Right lobe of liver (tissue), 6 donors: ENCODE results near the gene NR6A1. TPM values are rescaled to one million over a fixed set of nuclear protein-coding genes. Genes with fewer than 3 reads are reported as not detected.

Source experiments
- ATAC-seq, 4 donors: fragments of 200-7000 bp; cut with Tn5 transposase; one replicate each; pipeline ENCODE4 v1.9.1; 2020; ENCODE audit warnings: mild to moderate bottlenecking in 4 of 4, moderate library complexity in 4 of 4
- DNase-seq, 3 donors: peaks; one replicate each; pipeline ENCODE4 v3.0.0-alpha.2; 2020
- H3K27ac ChIP-seq, 3 donors: fragments of 200-600 bp; one replicate each; pipeline ENCODE4 v1.8.0; 2022
- H3K27me3 ChIP-seq, 2 donors: fragments of 200-600 bp; one replicate each; pipeline ENCODE4 v1.8.0; 2022
- H3K36me3 ChIP-seq, 4 donors: fragments of 200-600 bp; sonication (generic) in 1 of 4; one replicate each; pipeline versions ENCODE4 v1.5.1 to v1.8.0; 2017 to 2022; ENCODE audit warnings: control low read depth in 1 of 4
- H3K4me1 ChIP-seq, 4 donors: fragments of 200-600 bp; sonication (generic) in 1 of 4; one replicate each; pipeline versions ENCODE4 v1.5.1 to v1.8.0; 2017 to 2022; ENCODE audit warnings: control low read depth in 1 of 4
- H3K4me3 ChIP-seq, 3 donors: fragments of 200-600 bp; one replicate each; pipeline ENCODE4 v1.8.0; 2022
- H3K9me3 ChIP-seq, 4 donors: fragments of 200-600 bp; sonication (generic) in 1 of 4; one replicate each; pipeline versions ENCODE4 v1.5.1 to v1.8.0; 2017 to 2022; ENCODE audit warnings: control low read depth in 1 of 4
- CTCF ChIP-seq, 4 donors: fragments of 200-600 bp in 3 of 4; fragments of 450-650 bp in 1 of 4; IDR thresholded peaks; one replicate each; pipeline versions ENCODE4 v1.5.1 to v1.8.0; 2016 to 2022; ENCODE audit warnings: antibody characterized with exemption in 4 of 4, mild to moderate bottlenecking in 2 of 4
- POLR2A ChIP-seq: fragments of 450-650 bp; IDR thresholded peaks from one replicate; pipeline ENCODE4 v1.6.1; 2017; ENCODE audit warnings: antibody characterized with exemption, mild to moderate bottlenecking
- WGBS: methylation state at CpG from one replicate; pipeline ENCODE4 v1.1.6; 2018; ENCODE audit warnings: low coverage, low lambda C conversion rate; ENCODE audit not compliant: insufficient coverage; ENCODE audit errors: missing lambda C conversion rate; 5-methylcytosine and 5-hydroxymethylcytosine counted together
- intact Hi-C, 2 donors: fragments of 100-400 bp; cut with DNase I; formaldehyde crosslinking; loops; one replicate each; pipeline versions ENCODE4 v1.11.2 to v1.14.1; 2022
- total RNA-seq, 6 experiments: library from RNA; depleted of rRNA in 2 of 6; stranded (reverse); fragments of >200 nt in 2 of 6; fragmentation: NEBNext Ultra II Directional in 3 of 6; extraction: Animal tissue kit (Norgen Biotek cat#: 25700) in 3 of 6; gene quantifications; one replicate each; pipeline versions ENCODE4 v1.1.0 to v1.2.4, GENCODE V29; 2016 to 2023
- donor health status: DM: no; HTN: yes; CAD: no.
- donor health status: DM: no; HTN: no; CAD: no.
- donor health status: DM: no; HTN: no; CAD: no.
- donor health status: DM: no; HTN: yes; CAD: no.
- donor health status: DM: no; HTN: yes; CAD: no.

Gene NR6A1
- total RNA-seq, 6 experiments from 2014 or later: 1.3 to 3.6 (median 1.9) TPM

- Histone ChIP-seq H3K9me3 (no peaks in the 10 kb centered on the region), H3K4me3 (no peak overlapping the region), H3K36me3 (no peaks in the 10 kb centered on the region), H3K27ac (no peak overlapping the region), H3K4me1 (no peaks in the 10 kb centered on the region), H3K27me3 (no peaks in the 10 kb centered on the region)
- no peak for DNase-seq
- intact Hi-C loops: no loop called here
- no peak for TF ChIP-seq POLR2A
- TF ChIP-seq CTCF (IDR thresholded peaks at IDR 0.05): no peak
- ATAC-seq: no peak
- 84% methylated on average over 9 of the region's 10 CpGs for WGBS
Measured at GRCh38 chr9:124574534-124575375, 196.4 kb downstream of the NR6A1 start.

- no peak for DNase-seq
- Histone ChIP-seq H3K9me3 (no peaks in the 10 kb centered on the region), H3K27ac (no peak overlapping the region), H3K4me1 (peaks cover 0 to 3% (median 0%) of the 10 kb centered on the region in 4 donors), H3K27me3 (no peaks in the 10 kb centered on the region), H3K36me3 (no peaks in the 10 kb centered on the region), H3K4me3 (no peak overlapping the region)
- intact Hi-C loops: no loop called here
- TF ChIP-seq POLR2A (no peak), CTCF (IDR thresholded peaks at IDR 0.05) (no peak)
- ATAC-seq: peak in 2 of 4 donors; percentile 20 to 55
- WGBS: 79% methylated on average over 3 of the region's 4 CpGs
Measured at GRCh38 chr9:124570942-124571666, 200.0 kb downstream of the NR6A1 start.

GRCh38 chr9:124569942-124570341 lies 201.2 kb downstream of the NR6A1 start:
- WGBS: 74% methylated on average over 2 of the region's 2 CpGs
- Histone ChIP-seq H3K9me3 (no peaks in the 10 kb centered on the region), H3K36me3 (no peaks in the 10 kb centered on the region), H3K27ac (no peak overlapping the region), H3K4me3 (no peak overlapping the region), H3K4me1 (peaks cover 0 to 3% (median 0%) of the 10 kb centered on the region in 4 donors), H3K27me3 (no peaks in the 10 kb centered on the region)
- no peak for DNase-seq
- intact Hi-C loops: no loop called here
- ATAC-seq: no peak
- TF ChIP-seq CTCF (IDR thresholded peaks at IDR 0.05) (no peak), POLR2A (no peak)

GRCh38 chr9:124567362-124567761 lies 203.7 kb downstream of the NR6A1 start:
- H3K9me3 ChIP-seq: no peaks in the 10 kb centered on the region
- no peak overlapping the region for H3K27ac ChIP-seq
- no peak for TF ChIP-seq CTCF (IDR thresholded peaks at IDR 0.05)
- TF ChIP-seq POLR2A: no peak
- ATAC-seq: no peak
- no peak overlapping the region for H3K4me3 ChIP-seq
- DNase-seq: no peak
- 65% methylated on average over 4 of the region's 4 CpGs for WGBS
- H3K4me1 ChIP-seq: peaks cover 0 to 8% (median 0%) of the 10 kb centered on the region in 4 donors
- H3K27me3 ChIP-seq: no peaks in the 10 kb centered on the region
- intact Hi-C loops: no loop called here
- no peaks in the 10 kb centered on the region for H3K36me3 ChIP-seq
